Stimulated activated CD4-positive, alpha-beta T cell treated with anti-CD3 and anti-CD28 coated beads, Interleukin-15, amount 100 ng/mL, for 48 hours (primary cell): Measurements from ENCODE around the gene RPUSD1.

Experiments used
- DNase-seq, 2 donors: peaks; one replicate each; pipeline ENCODE4 v3.0.0-alpha.2; 2020; ENCODE audit warnings: low read depth in 2 of 2

RPUSD1 gene

GRCh38 chr16:799111-799947 lies 11.1 kb upstream of the RPUSD1 start:
- no peak for DNase-seq

GRCh38 chr16:798666-799065 lies 10.5 kb upstream of the RPUSD1 start:
- DNase-seq, result no peak

GRCh38 chr16:797686-798085 lies 9.5 kb upstream of the RPUSD1 start:
- DNase-seq, result no peak

GRCh38 chr16:797120-797420 lies 8.9 kb upstream of the RPUSD1 start:
- peak in 1 of 2 donors; percentile 27 for DNase-seq

DNA sequence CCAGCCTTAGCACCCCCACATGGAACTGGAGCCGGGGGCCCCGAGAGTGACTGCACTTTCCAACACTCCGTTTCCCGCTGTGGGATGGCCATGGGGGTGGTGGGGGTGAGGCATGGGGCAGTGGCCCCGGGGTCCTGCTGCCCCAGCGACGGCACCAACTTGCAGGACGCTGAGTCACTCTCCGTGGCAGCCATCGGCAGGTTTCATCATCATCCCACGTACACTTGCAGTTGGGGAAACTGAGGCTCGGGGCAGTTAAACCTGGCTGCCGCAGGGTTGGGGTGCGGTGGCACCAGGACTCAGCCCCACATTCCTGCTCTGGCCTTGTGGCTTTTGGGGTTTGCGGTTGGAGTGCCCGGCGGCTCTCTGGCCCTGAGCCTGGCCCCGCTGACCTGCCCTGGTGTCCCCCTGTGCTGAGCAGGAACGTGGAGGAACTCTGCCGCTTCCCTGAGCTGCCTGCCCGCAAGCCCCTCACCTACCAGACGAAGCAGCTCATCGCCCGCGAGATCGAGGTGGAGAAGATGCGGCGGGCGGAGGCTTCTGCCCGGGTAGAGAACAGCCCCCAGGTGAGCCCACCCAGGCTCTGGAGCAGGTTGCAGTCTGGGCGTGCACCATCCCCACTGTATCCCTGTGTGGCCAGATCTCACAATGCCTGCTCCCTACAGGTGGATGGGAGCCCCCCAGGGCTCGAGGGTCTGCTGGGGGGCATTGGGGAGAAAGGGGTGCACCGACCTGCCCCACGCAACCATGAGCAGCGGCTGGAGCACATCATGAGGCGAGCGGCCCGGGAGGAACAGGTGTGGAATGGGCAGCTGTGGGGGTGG lies 8.3 kb upstream of the RPUSD1 start:
- no peak for DNase-seq

GRCh38 chr16:795580-796229 lies 7.5 kb upstream of the RPUSD1 start:
- no peak for DNase-seq

DNA sequence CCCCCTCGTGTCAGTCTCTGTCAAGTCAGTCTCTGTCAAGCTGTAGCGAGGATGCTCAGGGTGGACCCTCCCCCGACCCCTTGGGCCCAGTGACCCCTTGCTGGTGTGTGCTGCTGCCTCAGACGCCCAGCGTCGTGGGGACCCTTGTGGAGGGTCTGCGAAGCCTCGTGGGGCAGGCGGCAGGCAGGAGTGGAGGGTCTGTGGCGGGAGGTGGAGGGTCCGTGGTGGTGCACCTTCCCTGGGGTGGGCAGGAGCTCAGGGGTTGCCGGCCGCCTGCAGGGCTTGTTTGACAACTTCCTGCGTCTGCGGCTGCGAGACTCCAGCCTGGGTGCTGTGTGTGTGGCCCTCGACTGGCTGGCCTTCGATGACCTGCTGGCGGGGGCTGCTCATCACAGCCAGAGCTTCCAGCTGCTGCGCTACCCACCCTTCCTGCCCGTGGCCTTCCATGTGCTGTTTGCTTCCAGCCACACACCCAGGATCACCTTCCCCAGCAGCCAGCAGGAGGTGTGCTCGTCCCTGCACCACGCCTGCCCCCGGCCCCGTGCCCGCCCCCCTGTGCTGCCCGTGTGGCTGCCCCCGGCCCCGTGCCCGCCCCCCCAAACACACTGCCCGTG lies 6.8 kb upstream of the RPUSD1 start:
- no peak for DNase-seq

- DNase-seq, result no peak
Measured at GRCh38 chr16:794091-794822, 6.1 kb upstream of the RPUSD1 start.

- no peak for DNase-seq
Measured at GRCh38 chr16:793414-793813, 5.2 kb upstream of the RPUSD1 start.

DNA sequence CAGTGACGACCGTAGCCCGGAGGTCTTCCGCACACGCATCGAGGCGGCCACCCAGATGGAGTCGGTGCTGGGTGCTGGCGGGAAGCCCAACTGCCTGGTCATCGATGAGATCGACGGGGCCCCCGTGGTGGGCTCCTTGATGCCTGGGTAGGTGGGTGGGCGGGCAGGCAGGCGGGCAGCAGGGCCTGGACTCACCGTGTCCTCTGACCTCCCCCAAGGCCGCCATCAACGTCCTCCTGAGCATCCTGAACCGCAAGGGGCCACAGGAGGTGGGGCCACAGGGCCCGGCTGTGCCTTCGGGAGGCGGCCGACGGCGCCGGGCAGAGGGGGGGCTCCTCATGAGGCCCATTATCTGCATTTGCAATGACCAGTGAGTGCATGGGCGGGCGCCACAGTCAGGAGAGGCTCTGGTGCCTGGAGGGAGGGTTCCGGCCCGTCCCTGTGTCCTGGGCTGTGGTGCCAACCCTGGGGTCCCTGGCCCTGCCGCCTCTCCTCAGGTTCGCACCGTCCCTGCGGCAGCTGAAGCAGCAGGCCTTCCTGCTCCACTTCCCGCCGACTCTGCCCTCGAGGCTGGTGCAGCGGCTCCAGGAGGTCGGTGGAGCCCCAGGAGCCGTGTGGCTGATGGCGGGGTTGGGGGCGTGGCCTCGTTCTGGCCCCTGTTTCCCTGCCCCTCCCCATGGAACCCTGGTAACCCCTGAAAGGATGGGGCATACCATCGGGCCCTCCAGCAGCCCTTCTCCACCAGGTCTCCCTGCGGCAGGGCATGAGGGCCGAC lies 4.2 kb upstream of the RPUSD1 start:
- no peak for DNase-seq

DNA sequence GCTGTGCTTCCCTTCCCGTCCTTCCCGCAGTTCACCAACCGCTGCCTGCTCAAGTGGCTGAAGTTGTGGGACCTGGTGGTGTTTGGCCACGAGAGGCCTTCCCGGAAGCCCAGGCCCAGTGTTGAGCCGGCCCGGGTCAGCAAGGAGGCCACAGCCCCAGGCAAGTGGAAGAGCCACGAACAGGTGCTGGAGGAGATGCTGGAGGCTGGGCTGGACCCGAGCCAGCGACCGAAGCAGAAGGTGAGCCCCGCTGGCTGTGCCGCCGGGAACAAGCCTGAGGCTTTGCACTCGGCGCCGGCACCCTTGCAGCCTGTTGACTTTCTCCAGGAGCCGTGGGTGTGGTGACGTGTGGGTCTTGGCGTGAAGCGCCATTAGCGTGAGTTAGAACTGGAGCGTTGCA lies 3.0 kb upstream of the RPUSD1 start:
- DNase-seq, result no peak

- no peak for DNase-seq
Measured at GRCh38 chr16:790086-790485, 1.9 kb upstream of the RPUSD1 start.

GRCh38 chr16:789191-789850 lies 1.1 kb upstream of the RPUSD1 start:
- DNase-seq, result no peak

GRCh38 chr16:788399-789126 lies 382 bp upstream of the RPUSD1 start, which contains the start of gene CHTF18:
CHTF18 (plus strand) TSS chr16:788620; CDS start chr16:788685, 65 bp downstream.
- DNase-seq, result peak; percentile 82 to 90

DNA sequence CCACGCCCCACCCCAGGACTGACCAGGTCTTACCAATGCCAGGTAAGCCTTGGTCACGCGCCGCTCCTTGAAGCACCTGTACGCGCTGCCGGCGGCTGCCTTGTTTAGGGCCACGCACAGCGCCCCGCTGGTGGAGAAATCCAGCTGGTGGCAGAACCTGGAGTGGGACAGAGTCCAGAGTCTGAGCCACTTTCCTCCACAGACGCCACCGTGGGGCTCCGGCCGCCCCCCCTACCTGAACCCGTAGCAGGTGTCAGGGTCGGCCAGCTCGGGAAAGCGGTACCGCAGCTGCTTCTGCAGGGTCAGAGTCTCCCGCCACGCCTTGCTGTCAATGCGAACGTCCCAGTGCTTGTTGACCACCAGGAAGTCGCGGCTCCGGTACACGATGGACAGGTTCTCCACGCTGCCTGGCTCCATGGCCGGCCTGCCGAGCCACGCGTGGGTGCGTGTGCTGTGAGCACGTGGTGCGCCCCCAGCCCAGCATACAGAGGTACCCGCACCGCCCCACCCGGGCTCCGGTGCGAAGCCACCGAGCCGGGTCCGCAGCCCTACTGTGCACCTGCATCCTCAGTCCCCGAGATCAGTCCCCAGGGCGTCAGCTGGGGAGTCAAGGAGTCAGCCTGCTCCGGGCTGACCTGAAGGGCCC lies 737 bp downstream of the RPUSD1 start:
- no peak for DNase-seq

DNA sequence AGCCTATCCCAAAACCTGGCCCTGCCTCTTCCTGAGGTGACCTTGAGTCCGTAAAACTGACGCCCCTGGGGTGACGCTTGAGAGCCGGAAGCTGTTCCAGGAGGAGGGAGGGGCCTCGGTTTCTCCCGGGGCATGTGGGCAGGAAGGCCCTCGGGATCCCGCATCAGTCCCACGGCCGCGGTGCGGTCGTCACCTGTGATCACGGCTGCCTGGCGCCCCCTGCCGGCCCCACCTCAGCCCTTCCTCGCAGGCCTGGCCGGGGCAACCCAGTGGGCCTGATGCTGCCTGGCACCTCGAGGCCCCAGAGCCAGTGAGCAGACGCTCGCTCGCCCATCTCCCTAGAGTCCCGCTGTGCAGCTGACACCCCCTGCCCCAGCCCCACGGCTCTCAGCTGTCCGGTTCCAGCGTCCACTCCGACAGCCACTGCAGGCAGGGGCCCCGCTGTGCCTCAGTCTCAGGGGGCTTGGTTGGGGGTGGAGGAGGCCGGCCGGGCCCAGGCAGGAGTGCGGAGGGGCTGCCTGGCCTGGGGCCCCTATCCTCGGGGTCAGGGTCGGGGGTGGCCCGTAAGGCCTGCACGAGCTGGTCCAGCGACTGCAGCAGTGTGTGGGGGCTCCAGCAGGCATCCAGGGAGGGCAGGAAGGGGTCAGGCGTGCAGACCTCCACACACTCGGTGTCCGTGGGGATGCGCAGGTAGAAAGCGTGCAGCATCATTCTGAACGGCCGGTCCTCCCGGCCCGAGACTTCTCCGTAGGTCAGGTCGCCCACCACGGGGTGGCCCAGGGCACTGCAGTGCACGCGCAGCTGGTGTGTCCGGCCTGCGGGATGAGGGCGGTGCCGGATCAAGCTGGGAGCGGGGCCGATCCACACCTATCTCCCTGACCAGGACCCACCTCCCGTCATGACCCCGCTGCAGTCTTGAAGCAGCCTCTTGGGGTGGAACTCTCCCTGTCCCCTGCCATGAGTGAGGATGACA lies 2.3 kb downstream of the RPUSD1 start:
- peak; percentile 50 to 78 for DNase-seq

DNA sequence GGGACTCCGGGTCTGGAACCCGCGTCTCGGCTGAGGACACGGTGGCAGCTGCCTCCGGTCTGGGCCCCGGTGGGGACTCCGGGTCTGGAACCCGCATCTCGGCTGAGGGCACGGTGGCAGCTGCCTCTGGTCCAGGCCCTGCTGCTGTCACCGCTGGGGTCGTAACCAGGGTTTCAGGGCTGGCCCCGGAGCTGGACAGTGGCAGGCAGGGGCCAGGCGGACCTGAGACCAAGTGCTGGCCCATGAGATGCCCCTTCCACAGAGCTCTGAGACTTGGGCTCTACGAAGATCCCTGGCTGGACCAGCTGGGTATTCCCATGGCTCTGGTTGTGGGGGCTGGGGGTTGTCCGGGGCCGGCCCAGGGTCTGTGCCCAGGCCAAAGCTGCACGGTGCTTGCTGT lies 3.8 kb downstream of the RPUSD1 start:
- no peak for DNase-seq
